Loucy (cell line): Measurements from ENCODE around the gene PIK3C2A.
"Not testable (repeated sequence)": the region's sequence is repeated elsewhere in the genome, so short reads cannot be mapped to it uniquely, and the experiment has no call there.

Experiments used
- H2AFZ ChIP-seq: fragments of 200-600 bp; sonication (generic); 2 replicates; pipeline ENCODE4 v1.6.0; 2016; ENCODE audit warnings: antibody characterized with exemption, mild to moderate bottlenecking, low read length, moderate library complexity
- H3F3A ChIP-seq: fragments of 200-600 bp; 2 replicates; pipeline ENCODE4 v1.6.0; 2016; ENCODE audit warnings: antibody characterized with exemption, low read depth, mild to moderate bottlenecking
- H3K27me3 ChIP-seq: fragments of 200-600 bp; sonication (generic); 2 replicates; pipeline ENCODE4 v1.6.1; 2014; ENCODE audit warnings: low read length, mild to moderate bottlenecking; ENCODE audit not compliant: insufficient read depth, poor library complexity, severe bottlenecking
- H3K36me3 ChIP-seq: fragments of 200-600 bp; sonication (generic); 2 replicates; pipeline ENCODE4 v1.6.1; 2016; ENCODE audit warnings: low read length; ENCODE audit not compliant: insufficient read depth
- H3K4me1 ChIP-seq: fragments of 200-600 bp; sonication (generic); 2 replicates; pipeline ENCODE4 v1.5.1; 2014; ENCODE audit warnings: low read length, mild to moderate bottlenecking; ENCODE audit not compliant: insufficient read depth, poor library complexity, severe bottlenecking
- H3K4me2 ChIP-seq: fragments of 200-600 bp; sonication (generic); 2 replicates; pipeline ENCODE4 v1.6.0; 2014; ENCODE audit warnings: antibody characterized with exemption, low read length, low read depth, mild to moderate bottlenecking; ENCODE audit not compliant: poor library complexity, severe bottlenecking
- H3K4me3 ChIP-seq: fragments of 200-600 bp; sonication (generic); 2 replicates; pipeline ENCODE4 v1.5.1; 2014; ENCODE audit warnings: low read length, mild to moderate bottlenecking, mixed read lengths; ENCODE audit not compliant: poor library complexity, severe bottlenecking
- H3K79me2 ChIP-seq: fragments of 200-600 bp; sonication (generic); 2 replicates; pipeline ENCODE4 v1.6.1; 2014; ENCODE audit warnings: low read length; ENCODE audit not compliant: insufficient read depth
- H3K9ac ChIP-seq: fragments of 200-600 bp; sonication (generic); 2 replicates; pipeline ENCODE4 v1.6.0; 2014; ENCODE audit warnings: mild to moderate bottlenecking, low read depth, low read length, moderate library complexity; ENCODE audit not compliant: poor library complexity, severe bottlenecking
- H3K9me2 ChIP-seq: fragments of 200-600 bp; sonication (generic); replicated peaks from 2 replicates; pipeline ENCODE4 v1.6.1; 2016; ENCODE audit warnings: low read depth, low read length, mixed read lengths
- H3K9me3 ChIP-seq: fragments of 200-600 bp; sonication (generic); 2 replicates; pipeline ENCODE4 v1.6.1; 2014; ENCODE audit warnings: mild to moderate bottlenecking, antibody characterized with exemption, low read length, low read depth; ENCODE audit not compliant: insufficient read depth
- H4K20me1 ChIP-seq: fragments of 200-600 bp; sonication (generic); 2 replicates; pipeline ENCODE4 v1.6.0; 2014; ENCODE audit warnings: antibody characterized with exemption, low read length, mild to moderate bottlenecking; ENCODE audit not compliant: insufficient read depth, poor library complexity, severe bottlenecking
- CTCF ChIP-seq: fragments of 200-600 bp; sonication (generic); conservative IDR thresholded peaks from 2 replicates; pipeline ENCODE4 v1.5.1; 2014; ENCODE audit warnings: mild to moderate bottlenecking, antibody characterized with exemption, low read length
- EZH2phosphoT487 ChIP-seq: fragments of 200-600 bp; IDR thresholded peaks from 2 replicates; pipeline ENCODE4 v1.6.1; 2018; ENCODE audit warnings: antibody characterized with exemption, mild to moderate bottlenecking, moderate library complexity, borderline replicate concordance

Gene PIK3C2A

DNA sequence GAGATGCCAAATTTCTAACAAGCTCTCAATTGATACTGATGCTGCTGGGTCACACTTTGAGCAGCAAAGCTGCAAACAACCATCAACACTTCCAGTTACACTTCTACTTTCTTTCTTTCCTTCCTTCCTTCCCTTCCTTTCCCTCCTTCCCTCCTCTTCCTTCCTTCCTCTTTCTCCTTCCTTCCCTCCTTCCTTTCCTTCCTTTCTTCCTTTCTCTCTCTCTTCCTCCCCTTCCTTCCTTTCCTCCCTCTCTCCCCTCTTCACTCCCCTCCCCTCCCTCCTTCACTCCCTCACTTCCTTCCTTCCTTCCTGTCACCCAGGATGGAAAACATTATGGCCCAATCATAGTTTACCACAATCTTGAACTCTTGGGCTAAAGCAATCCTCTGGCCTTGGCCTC lies 33.0 kb upstream of the PIK3C2A start:
- no peaks in the 10 kb centered on the region for H3K36me3 ChIP-seq
- H2AFZ ChIP-seq, result no peak overlapping the region
- no peaks in the 10 kb centered on the region for H3K9me2 ChIP-seq
- H3K4me2 ChIP-seq, result no peak overlapping the region
- H3K4me3 ChIP-seq, result no peak overlapping the region
- no peaks in the 10 kb centered on the region for H3K9me3 ChIP-seq
- no peaks in the 10 kb centered on the region for H4K20me1 ChIP-seq
- H3F3A ChIP-seq, result 0 out of 2 replicates have a peak, but pooled peaks cover 4% of the 10 kb centered on the region
- H3K79me2 ChIP-seq, result no peaks in the 10 kb centered on the region
- peaks cover 24% of the 10 kb centered on the region for H3K27me3 ChIP-seq
- TF ChIP-seq CTCF (no peak), EZH2phosphoT487 (no peak)
- H3K4me1 ChIP-seq, result peaks cover 8% of the 10 kb centered on the region
- no peak overlapping the region for H3K9ac ChIP-seq

GRCh38 chr11:17239927-17240326 lies 32.1 kb upstream of the PIK3C2A start:
- H3K4me2 ChIP-seq, H3K9me2 ChIP-seq: not testable (repeated sequence)

GRCh38 chr11:17238377-17238776 lies 30.6 kb upstream of the PIK3C2A start:
- Histone ChIP-seq H3K4me3 (no peak overlapping the region), H2AFZ (no peak overlapping the region), H4K20me1 (no peaks in the 10 kb centered on the region), H3K9me2 (no peaks in the 10 kb centered on the region), H3K9me3 (no peaks in the 10 kb centered on the region), H3K79me2 (no peaks in the 10 kb centered on the region), H3K9ac (no peak overlapping the region), H3K36me3 (no peaks in the 10 kb centered on the region), H3K4me1 (no peaks in the 10 kb centered on the region), H3F3A (0 out of 2 replicates have a peak, but pooled peaks cover 4% of the 10 kb centered on the region), H3K27me3 (peaks cover 19% of the 10 kb centered on the region), H3K4me2 (no peak overlapping the region)
- TF ChIP-seq EZH2phosphoT487 (no peak), CTCF (no peak)

More at GRCh38 chr11:17239927-17240326, 32.1 kb upstream of the PIK3C2A start:
- H3K4me1 ChIP-seq, H3F3A ChIP-seq, H3K4me3 ChIP-seq, H3K36me3 ChIP-seq, H4K20me1 ChIP-seq, H2AFZ ChIP-seq, H3K9ac ChIP-seq, H3K9me3 ChIP-seq, H3K79me2 ChIP-seq: not testable (repeated sequence)
- peaks cover 19% of the 10 kb centered on the region for H3K27me3 ChIP-seq

DNA sequence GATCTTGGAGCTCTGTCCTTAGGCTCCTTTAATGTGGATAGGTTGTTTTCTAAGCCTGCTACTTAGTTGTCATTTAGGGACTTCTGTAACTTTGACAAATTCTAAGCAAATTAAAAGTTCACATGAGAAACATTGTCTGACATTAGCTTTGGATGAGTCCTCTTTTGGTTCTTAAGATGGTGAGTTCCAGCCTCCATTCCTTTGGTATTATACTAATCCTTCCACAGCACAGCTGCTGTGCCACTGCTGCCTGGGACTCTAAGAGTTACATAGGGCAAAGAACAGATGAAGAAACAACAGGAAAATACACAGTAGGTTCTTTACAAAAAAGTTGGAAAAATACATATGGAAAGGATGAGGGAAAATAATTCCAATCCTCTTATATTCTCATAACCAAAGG lies 25.3 kb upstream of the PIK3C2A start:
- no peak overlapping the region for H2AFZ ChIP-seq
- no peaks in the 10 kb centered on the region for H3K27me3 ChIP-seq
- H3K9me3 ChIP-seq, result no peaks in the 10 kb centered on the region
- no peaks in the 10 kb centered on the region for H3K79me2 ChIP-seq
- H3K36me3 ChIP-seq, result no peaks in the 10 kb centered on the region
- no peaks in the 10 kb centered on the region for H4K20me1 ChIP-seq
- TF ChIP-seq EZH2phosphoT487 (no peak), CTCF (no peak)
- no peak overlapping the region for H3K4me3 ChIP-seq
- H3K4me1 ChIP-seq, result peaks cover 6% of the 10 kb centered on the region
- H3F3A ChIP-seq, result no peaks in the 10 kb centered on the region
- H3K4me2 ChIP-seq, result no peak overlapping the region
- no peak overlapping the region for H3K9ac ChIP-seq
- H3K9me2 ChIP-seq, result no peaks in the 10 kb centered on the region
